Karpas-422 (cell line): ENCODE measurements around the gene APC. TPM values are rescaled to one million over a fixed set of nuclear protein-coding genes. Genes with fewer than 3 reads are reported as not detected.
"Not testable (repeated sequence)": the region's sequence is repeated elsewhere in the genome, so short reads cannot be mapped to it uniquely, and the experiment has no call there.

Source experiments
- DNase-seq: peaks from one replicate; pipeline ENCODE4 v3.0.0-alpha.2; 2015
- H2AFZ ChIP-seq: fragments of 200-600 bp; sonication (generic); 2 replicates; pipeline ENCODE4 v1.6.1; 2014; ENCODE audit warnings: antibody characterized with exemption, low read length, mixed read lengths
- H3K27ac ChIP-seq: fragments of 200-600 bp; sonication (generic); 2 replicates; pipeline ENCODE4 v1.5.1; 2014; ENCODE audit warnings: mild to moderate bottlenecking, low read length, moderate library complexity
- H3K27me3 ChIP-seq: fragments of 200-600 bp; sonication (generic); 2 replicates; pipeline ENCODE4 v1.6.1; 2014; ENCODE audit warnings: low read length, mixed read lengths
- H3K36me3 ChIP-seq: fragments of 200-600 bp; sonication (generic); 2 replicates; pipeline ENCODE4 v1.6.1; 2014; ENCODE audit warnings: low read length, mixed read lengths; ENCODE audit not compliant: insufficient read depth
- H3K4me1 ChIP-seq: fragments of 200-600 bp; sonication (generic); 2 replicates; pipeline ENCODE4 v1.6.1; 2014; ENCODE audit warnings: mild to moderate bottlenecking, low read length, mixed read lengths
- H3K4me2 ChIP-seq: fragments of 200-600 bp; sonication (generic); 2 replicates; pipeline ENCODE4 v1.6.1; 2014; ENCODE audit warnings: low read length, low read depth, mild to moderate bottlenecking; ENCODE audit not compliant: poor library complexity, severe bottlenecking
- H3K4me3 ChIP-seq: fragments of 200-600 bp; sonication (generic); 2 replicates; pipeline ENCODE4 v1.5.1; 2014; ENCODE audit warnings: mild to moderate bottlenecking, antibody characterized with exemption, low read length, mixed read lengths
- H3K79me2 ChIP-seq: fragments of 200-600 bp; sonication (generic); 2 replicates; pipeline ENCODE4 v1.6.1; 2014; ENCODE audit warnings: mild to moderate bottlenecking, low read length, mixed read lengths
- H3K9ac ChIP-seq: fragments of 200-600 bp; sonication (generic); 2 replicates; pipeline ENCODE4 v1.6.0; 2014; ENCODE audit warnings: low read length
- H3K9me2 ChIP-seq: fragments of 200-600 bp; sonication (generic), shearing (Covaris generic); replicated peaks from 2 replicates; pipeline ENCODE4 v1.6.0; 2014; ENCODE audit warnings: mild to moderate bottlenecking, low read length, moderate library complexity; ENCODE audit not compliant: insufficient read depth
- H3K9me3 ChIP-seq: fragments of 300-700, 200-600 bp; sonication (generic); 2 replicates; pipeline ENCODE4 v1.6.1; 2014; ENCODE audit warnings: low read length, mixed read lengths
- H4K20me1 ChIP-seq: fragments of 200-600 bp; sonication (generic); 2 replicates; pipeline ENCODE4 v1.6.1; 2014; ENCODE audit warnings: mild to moderate bottlenecking, antibody characterized with exemption, low read length, low read depth; ENCODE audit not compliant: insufficient read depth
- total RNA-seq: library from RNA; depleted of rRNA; stranded (reverse); fragments of >200 nt; shearing (Covaris generic); gene quantifications from 2 replicates; pipeline ENCODE4 v1.2.3, GENCODE V29; 2014; ENCODE audit warnings: low replicate concordance

APC gene
- total RNA-seq, 1 experiment from 2014 or later: 103 TPM

GRCh38 chr5:112708103-112708622 lies 29.5 kb upstream of the APC start:
- Histone ChIP-seq H4K20me1 (0 out of 2 replicates have a peak, but pooled peaks cover 8% of the 10 kb centered on the region), H3K4me3 (peak overlapping the region; percentile 76), H3K4me1 (peaks cover 50% of the 10 kb centered on the region), H3K4me2 (peak overlapping the region; percentile 74), H3K36me3 (peaks cover 24% of the 10 kb centered on the region), H3K79me2 (peaks cover 58% of the 10 kb centered on the region), H3K9me2 (no peaks in the 10 kb centered on the region), H3K27ac (peak overlapping the region; percentile 78), H2AFZ (no peak overlapping the region), H3K9ac (peak overlapping the region; percentile 93), H3K9me3 (no peaks in the 10 kb centered on the region), H3K27me3 (no peaks in the 10 kb centered on the region)
- peak; percentile 60 for DNase-seq

- DNase-seq: no peak
- H3K9me2 ChIP-seq: no peaks in the 10 kb centered on the region
- H4K20me1 ChIP-seq: 0 out of 2 replicates have a peak, but pooled peaks cover 8% of the 10 kb centered on the region
- H3K4me1 ChIP-seq: peaks cover 54% of the 10 kb centered on the region
- H3K4me3 ChIP-seq: peak overlapping the region; percentile 76
- peak overlapping the region; percentile 93 for H3K9ac ChIP-seq
- H3K4me2 ChIP-seq: peak overlapping the region; percentile 74
- H3K36me3 ChIP-seq: peaks cover 28% of the 10 kb centered on the region
- no peaks in the 10 kb centered on the region for H3K27me3 ChIP-seq
- H3K9me3 ChIP-seq: no peaks in the 10 kb centered on the region
- peak overlapping the region; percentile 78 for H3K27ac ChIP-seq
- H2AFZ ChIP-seq: no peak overlapping the region
- H3K79me2 ChIP-seq: peaks cover 70% of the 10 kb centered on the region
These were observed 28.3 kb upstream of the APC start for GRCh38 chr5:112709416-112709815.

GRCh38 chr5:112710896-112711295 lies 26.8 kb upstream of the APC start:
- Histone ChIP-seq H2AFZ (no peak overlapping the region), H3K9me2 (no peaks in the 10 kb centered on the region), H3K9me3 (no peaks in the 10 kb centered on the region), H4K20me1 (0 out of 2 replicates have a peak, but pooled peaks cover 8% of the 10 kb centered on the region), H3K36me3 (peaks cover 34% of the 10 kb centered on the region), H3K4me3 (no peak overlapping the region), H3K79me2 (peaks cover 85% of the 10 kb centered on the region), H3K27ac (peak overlapping the region; percentile 78; the same call in 1 of the 2 replicates), H3K27me3 (no peaks in the 10 kb centered on the region), H3K4me1 (peaks cover 59% of the 10 kb centered on the region), H3K4me2 (peak overlapping the region; percentile 74), H3K9ac (no peak overlapping the region)
- DNase-seq: no peak

GRCh38 chr5:112711436-112711835 lies 26.2 kb upstream of the APC start:
- peaks cover 91% of the 10 kb centered on the region for H3K79me2 ChIP-seq
- peak overlapping the region; percentile 74 for H3K4me2 ChIP-seq
- H3K9me3 ChIP-seq: no peaks in the 10 kb centered on the region
- H3K4me1 ChIP-seq: peaks cover 56% of the 10 kb centered on the region
- H2AFZ ChIP-seq: no peak overlapping the region
- 0 out of 2 replicates have a peak, but pooled peaks cover 8% of the 10 kb centered on the region for H4K20me1 ChIP-seq
- H3K4me3 ChIP-seq: no peak overlapping the region
- no peak for DNase-seq
- H3K36me3 ChIP-seq: peaks cover 34% of the 10 kb centered on the region
- peak overlapping the region; percentile 12; the same call in 1 of the 2 replicates for H3K27ac ChIP-seq
- no peak overlapping the region for H3K9ac ChIP-seq
- no peaks in the 10 kb centered on the region for H3K9me2 ChIP-seq
- H3K27me3 ChIP-seq: no peaks in the 10 kb centered on the region

- no peak overlapping the region for H3K27ac ChIP-seq
- H3K4me3 ChIP-seq: no peak overlapping the region
- peaks cover 100% of the 10 kb centered on the region for H3K79me2 ChIP-seq
- peaks cover 34% of the 10 kb centered on the region for H3K36me3 ChIP-seq
- H3K9me2 ChIP-seq: no peaks in the 10 kb centered on the region
- no peak overlapping the region for H2AFZ ChIP-seq
- no peak overlapping the region for H3K9ac ChIP-seq
- H4K20me1 ChIP-seq: peaks cover 8% of the 10 kb centered on the region; the same call in 1 of the 2 replicates
- H3K4me1 ChIP-seq: peaks cover 52% of the 10 kb centered on the region
- H3K9me3 ChIP-seq: no peaks in the 10 kb centered on the region
- no peaks in the 10 kb centered on the region for H3K27me3 ChIP-seq
- no peak for DNase-seq
- H3K4me2 ChIP-seq: no peak overlapping the region
These were observed 24.5 kb upstream of the APC start for GRCh38 chr5:112713206-112713605.

GRCh38 chr5:112716895-112717294 lies 20.8 kb upstream of the APC start:
- H3K4me1 ChIP-seq: peaks cover 33% of the 10 kb centered on the region
- H3K9me3 ChIP-seq, H3K4me2 ChIP-seq, H3K27ac ChIP-seq, H3K9ac ChIP-seq, DNase-seq, H3K27me3 ChIP-seq, H3K4me3 ChIP-seq, H2AFZ ChIP-seq, H4K20me1 ChIP-seq, H3K9me2 ChIP-seq: not testable (repeated sequence)
- H3K36me3 ChIP-seq: peaks cover 17% of the 10 kb centered on the region; the same call in 1 of the 2 replicates
- H3K79me2 ChIP-seq: peaks cover 100% of the 10 kb centered on the region

- no peaks in the 10 kb centered on the region for H3K27me3 ChIP-seq
- H3K4me3 ChIP-seq: no peak overlapping the region
- H3K9me2 ChIP-seq: no peaks in the 10 kb centered on the region
- no peak overlapping the region for H3K4me2 ChIP-seq
- H3K79me2 ChIP-seq: peaks cover 100% of the 10 kb centered on the region
- H4K20me1 ChIP-seq: peaks cover 6% of the 10 kb centered on the region; the same call in 1 of the 2 replicates
- peaks cover 11% of the 10 kb centered on the region; the same call in 1 of the 2 replicates for H3K36me3 ChIP-seq
- H3K27ac ChIP-seq: peak overlapping the region; percentile 16
- H3K9me3 ChIP-seq: no peaks in the 10 kb centered on the region
- H2AFZ ChIP-seq: no peak overlapping the region
- peaks cover 36% of the 10 kb centered on the region for H3K4me1 ChIP-seq
- H3K9ac ChIP-seq: no peak overlapping the region
- DNase-seq: no peak
These were observed 20.1 kb upstream of the APC start for GRCh38 chr5:112717506-112718082.

- H3K4me2 ChIP-seq: no peak overlapping the region
- peaks cover 6% of the 10 kb centered on the region; the same call in 1 of the 2 replicates for H4K20me1 ChIP-seq
- H3K27ac ChIP-seq: peak overlapping the region; percentile 16
- no peak overlapping the region for H3K9ac ChIP-seq
- peaks cover 8% of the 10 kb centered on the region; the same call in 1 of the 2 replicates for H3K36me3 ChIP-seq
- no peaks in the 10 kb centered on the region for H3K27me3 ChIP-seq
- H3K79me2 ChIP-seq: peaks cover 100% of the 10 kb centered on the region
- no peak overlapping the region for H2AFZ ChIP-seq
- H3K9me2 ChIP-seq: no peaks in the 10 kb centered on the region
- DNase-seq: no peak
- H3K4me1 ChIP-seq: peaks cover 43% of the 10 kb centered on the region
- H3K9me3 ChIP-seq: no peaks in the 10 kb centered on the region
- no peak overlapping the region for H3K4me3 ChIP-seq
These were observed 19.3 kb upstream of the APC start for GRCh38 chr5:112718344-112718743.
